Upper lobe of right lung (tissue), 1 donor: Measurements from ENCODE around the gene AP1S1. TPM values are rescaled to one million over a fixed set of nuclear protein-coding genes. Genes with fewer than 3 reads are reported as not detected.

Experiments
- ATAC-seq: fragments of 200-7000 bp; cut with Tn5 transposase; one replicate; pipeline ENCODE4 v1.9.1; 2020; ENCODE audit warnings: mild to moderate bottlenecking, moderate library complexity
- DNase-seq: peaks from one replicate; pipeline ENCODE4 v3.0.0-alpha.2; 2020
- H3K27ac ChIP-seq: fragments of 200-600 bp; one replicate; pipeline ENCODE4 v1.8.0; 2022
- H3K27me3 ChIP-seq: fragments of 200-600 bp; one replicate; pipeline ENCODE4 v1.8.0; 2022; ENCODE audit warnings: mild to moderate bottlenecking
- H3K36me3 ChIP-seq: fragments of 200-600 bp; one replicate; pipeline ENCODE4 v1.8.0; 2022
- H3K4me1 ChIP-seq: fragments of 200-600 bp; one replicate; pipeline ENCODE4 v1.8.0; 2022
- H3K4me3 ChIP-seq: fragments of 200-600 bp; one replicate; pipeline ENCODE4 v1.8.0; 2022; ENCODE audit warnings: mild to moderate bottlenecking
- H3K9me3 ChIP-seq: fragments of 200-600 bp; one replicate; pipeline ENCODE4 v1.8.0; 2022
- CTCF ChIP-seq: fragments of 200-600 bp; IDR thresholded peaks from one replicate; pipeline ENCODE4 v1.8.0; 2022; ENCODE audit warnings: antibody characterized with exemption
- intact Hi-C: fragments of 100-400 bp; cut with DNase I; formaldehyde crosslinking; loops from one replicate; pipeline ENCODE4 v1.11.0; 2022
- total RNA-seq: library from RNA; stranded (reverse); fragmentation: NEBNext Ultra II Directional; extraction: Animal tissue kit (Norgen Biotek cat#: 25700); gene quantifications from one replicate; pipeline ENCODE4 v1.2.1, GENCODE V29; 2021
- donor health status: DM: no; HTN: yes; CAD: no; lungs with severe emphysema.

AP1S1 gene
- total RNA-seq, 1 donor from 2014 or later: 24.0 TPM

DNA sequence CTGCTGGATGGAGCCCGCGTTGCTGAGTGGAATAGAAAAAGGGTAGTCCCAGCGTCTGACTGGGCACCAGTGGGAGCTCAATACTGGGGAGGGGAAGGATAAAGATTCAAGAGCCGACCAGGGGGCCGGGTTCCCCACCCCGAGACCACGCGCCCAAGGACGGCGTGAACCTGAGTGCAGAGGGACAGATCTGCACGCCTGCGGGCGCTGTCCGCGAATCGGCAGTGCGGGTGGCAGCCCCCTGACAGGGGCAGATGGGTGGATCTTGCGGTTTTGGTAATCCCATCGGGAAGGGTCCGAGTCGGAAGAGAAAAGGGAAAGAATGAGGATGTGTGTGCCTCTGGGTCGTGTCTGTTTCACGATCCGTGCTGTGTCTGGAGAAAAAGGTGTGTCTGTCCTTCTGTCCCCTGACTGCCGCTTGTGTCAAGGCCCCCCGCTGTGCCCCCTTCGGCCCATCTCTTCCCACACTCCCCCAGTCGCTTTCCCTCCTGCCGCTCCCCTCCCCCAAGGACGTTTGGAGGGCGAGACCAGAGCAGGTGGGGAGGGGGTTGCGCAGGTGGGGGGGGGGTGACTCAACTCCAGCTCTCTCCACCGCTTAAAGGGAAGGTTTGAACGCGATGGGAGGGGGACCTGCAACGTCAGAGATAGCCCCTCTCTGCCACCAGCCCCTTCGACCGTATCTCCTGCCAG, 11.8 kb downstream of the AP1S1 start:
- no peak for DNase-seq
- no peaks in the 10 kb centered on the region for H3K9me3 ChIP-seq
- H3K36me3 ChIP-seq: no peaks in the 10 kb centered on the region
- H3K27ac ChIP-seq: no peak overlapping the region
- no peak for TF ChIP-seq CTCF
- peaks cover 82% of the 10 kb centered on the region for H3K27me3 ChIP-seq
- intact Hi-C loops: no loop called here
- no peak overlapping the region for H3K4me3 ChIP-seq
- peaks cover 38% of the 10 kb centered on the region for H3K4me1 ChIP-seq
- ATAC-seq: no peak

DNA sequence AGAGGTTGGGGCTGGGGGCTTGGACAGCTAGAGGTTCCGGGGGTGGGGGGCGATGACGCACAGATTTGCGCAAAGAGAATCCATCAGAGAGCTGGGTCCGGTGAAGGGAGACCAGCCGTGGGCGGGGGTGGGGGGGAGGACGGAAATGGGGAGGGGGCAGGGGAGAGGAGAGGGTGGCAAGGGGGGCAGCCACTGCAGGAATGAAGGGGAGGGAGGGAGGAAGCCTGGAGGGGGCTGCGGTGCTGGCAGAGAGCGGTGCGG, 12.3 kb downstream of the AP1S1 start:
- Histone ChIP-seq H3K4me3 (no peak overlapping the region), H3K9me3 (no peaks in the 10 kb centered on the region), H3K4me1 (peaks cover 38% of the 10 kb centered on the region), H3K27ac (no peak overlapping the region), H3K36me3 (no peaks in the 10 kb centered on the region), H3K27me3 (peaks cover 87% of the 10 kb centered on the region)
- ATAC-seq (no peak), DNase-seq (no peak)
- intact Hi-C loops: no loop called here
- no peak for TF ChIP-seq CTCF

GRCh38 chr7:101166909-101167644, 12.8 kb downstream of the AP1S1 start:
- Histone ChIP-seq H3K9me3 (no peaks in the 10 kb centered on the region), H3K36me3 (no peaks in the 10 kb centered on the region), H3K27ac (no peak overlapping the region), H3K4me3 (no peak overlapping the region), H3K4me1 (peaks cover 41% of the 10 kb centered on the region), H3K27me3 (peaks cover 92% of the 10 kb centered on the region)
- no peak for ATAC-seq
- TF ChIP-seq CTCF: no peak
- no peak for DNase-seq
- intact Hi-C loops: no loop called here

- no peak for ATAC-seq
- H3K36me3 ChIP-seq: no peaks in the 10 kb centered on the region
- peaks cover 95% of the 10 kb centered on the region for H3K27me3 ChIP-seq
- no peak for TF ChIP-seq CTCF
- no peak overlapping the region for H3K4me3 ChIP-seq
- H3K9me3 ChIP-seq: no peaks in the 10 kb centered on the region
- intact Hi-C loops: no loop called here
- H3K4me1 ChIP-seq: peaks cover 44% of the 10 kb centered on the region
- H3K27ac ChIP-seq: no peak overlapping the region
- no peak for DNase-seq
Observed at GRCh38 chr7:101167645-101168411, 13.6 kb downstream of the AP1S1 start.

DNA sequence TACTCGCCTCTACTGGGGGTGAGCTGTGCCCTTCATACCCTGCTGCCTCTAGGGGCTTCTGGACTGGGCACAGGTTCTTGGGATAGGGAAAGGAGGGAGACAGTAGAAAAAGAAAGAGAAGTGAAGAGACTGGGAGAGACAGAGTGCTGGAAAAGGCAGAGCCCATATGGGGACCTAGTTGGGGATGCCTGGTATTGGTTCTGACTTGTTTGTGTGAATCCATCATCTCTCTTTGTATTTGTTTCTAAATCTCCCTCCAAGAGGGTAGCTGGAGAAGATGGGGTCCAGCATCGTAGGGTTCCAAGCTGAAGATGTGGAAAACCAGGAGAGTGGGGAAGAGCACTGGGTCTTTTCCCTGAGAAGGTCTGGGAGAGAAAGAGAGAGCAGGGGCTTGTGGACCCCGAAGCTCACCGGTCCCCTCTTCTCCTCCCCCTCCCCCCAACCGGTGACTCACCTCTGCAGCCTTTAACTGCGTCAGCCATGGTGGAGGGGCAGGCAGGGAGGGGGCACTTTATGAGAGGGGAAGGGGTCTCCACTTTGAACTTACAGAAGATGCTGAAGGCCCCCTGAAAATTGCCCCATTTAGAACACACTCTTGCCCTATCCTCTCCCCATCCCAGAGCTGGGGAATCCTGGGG, 14.3 kb downstream of the AP1S1 start:
- peaks cover 44% of the 10 kb centered on the region for H3K4me1 ChIP-seq
- peaks cover 98% of the 10 kb centered on the region for H3K27me3 ChIP-seq
- ATAC-seq (no peak), DNase-seq (no peak)
- H3K4me3 ChIP-seq: no peak overlapping the region
- TF ChIP-seq CTCF: no peak
- no peak overlapping the region for H3K27ac ChIP-seq
- H3K36me3 ChIP-seq: no peaks in the 10 kb centered on the region
- intact Hi-C loops: no loop called here
- H3K9me3 ChIP-seq: no peaks in the 10 kb centered on the region
